GM20431 (cell line): Measurements from ENCODE around the gene HOXB4.

Experiments used
- in situ Hi-C: fragments of 300-500 bp; cut with MseI, MboI; formaldehyde crosslinking; loops from one replicate; pipeline ENCODE4 v1.15.0; 2020; ENCODE audit warnings: low sequenced_read_pairs; ENCODE audit not compliant: unreplicated experiment

The HOXB4 gene

DNA sequence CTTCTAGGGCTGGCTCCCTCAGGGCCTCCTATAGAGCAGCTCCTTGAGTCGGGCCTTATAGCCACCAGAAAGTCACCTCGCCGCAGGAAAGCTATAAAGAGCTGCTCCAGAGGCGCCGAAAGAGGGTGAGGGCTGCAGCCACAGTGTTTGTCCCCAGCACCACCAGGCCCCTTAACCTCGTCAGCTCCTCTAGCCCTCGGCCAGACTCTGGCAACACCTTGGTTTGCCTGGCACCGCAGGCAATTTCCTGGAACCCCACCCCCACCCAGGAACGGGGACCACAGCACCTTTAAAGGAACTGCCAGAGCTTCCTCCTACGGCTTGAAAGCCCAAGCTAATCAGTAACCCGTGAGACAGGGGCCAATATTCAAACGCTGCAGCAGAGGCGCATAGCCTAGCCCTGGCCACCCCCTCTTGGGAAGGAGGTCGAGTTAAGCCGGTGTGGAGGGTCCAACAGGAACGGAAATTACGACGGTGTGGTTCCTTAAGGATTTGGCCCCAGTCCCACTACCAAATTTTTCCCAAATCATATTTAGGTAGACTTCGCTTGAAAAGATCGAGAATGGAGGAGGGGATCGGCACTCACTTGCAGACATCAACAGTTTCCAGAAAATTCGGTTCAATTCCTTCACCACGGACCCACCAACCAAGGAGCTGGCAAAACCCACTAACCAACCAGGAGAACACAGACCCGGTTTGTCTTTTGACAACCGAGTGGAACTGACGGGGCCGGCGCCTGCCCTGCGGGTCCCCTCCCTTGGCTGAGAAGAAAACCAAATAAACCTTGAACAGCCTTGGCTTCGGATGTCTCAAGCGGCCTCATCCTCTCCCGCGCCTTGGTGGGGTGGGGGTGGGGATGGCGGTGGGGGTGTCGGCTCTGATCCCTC lies 23.6 kb upstream of the HOXB4 start:
- in situ Hi-C loops, result no loop called here

DNA sequence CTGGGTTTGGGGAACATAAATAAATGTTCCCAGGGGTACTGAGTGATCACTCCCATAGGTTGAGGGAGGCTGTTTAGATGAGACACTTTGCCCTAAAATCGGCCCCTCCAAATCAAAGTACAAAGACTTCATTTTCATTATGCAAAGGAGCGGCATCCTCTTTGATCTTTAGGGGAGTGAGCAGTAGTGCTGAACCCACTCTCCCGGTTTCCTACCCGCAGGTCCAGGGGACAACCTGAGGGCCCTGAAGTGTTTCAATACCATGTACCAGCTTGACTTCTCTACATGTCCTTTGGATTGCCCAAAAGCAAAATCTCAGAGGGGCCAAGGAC lies 23.0 kb upstream of the HOXB4 start:
- in situ Hi-C loops, result no loop called here

- in situ Hi-C loops, result no loop called here
These were observed 22.3 kb upstream of the HOXB4 start for GRCh38 chr17:48600244-48601098.

GRCh38 chr17:48599354-48599753 lies 21.2 kb upstream of the HOXB4 start:
- in situ Hi-C loops, result no loop called here

GRCh38 chr17:48598736-48599135 lies 20.6 kb upstream of the HOXB4 start:
- in situ Hi-C loops, result no loop called here

DNA sequence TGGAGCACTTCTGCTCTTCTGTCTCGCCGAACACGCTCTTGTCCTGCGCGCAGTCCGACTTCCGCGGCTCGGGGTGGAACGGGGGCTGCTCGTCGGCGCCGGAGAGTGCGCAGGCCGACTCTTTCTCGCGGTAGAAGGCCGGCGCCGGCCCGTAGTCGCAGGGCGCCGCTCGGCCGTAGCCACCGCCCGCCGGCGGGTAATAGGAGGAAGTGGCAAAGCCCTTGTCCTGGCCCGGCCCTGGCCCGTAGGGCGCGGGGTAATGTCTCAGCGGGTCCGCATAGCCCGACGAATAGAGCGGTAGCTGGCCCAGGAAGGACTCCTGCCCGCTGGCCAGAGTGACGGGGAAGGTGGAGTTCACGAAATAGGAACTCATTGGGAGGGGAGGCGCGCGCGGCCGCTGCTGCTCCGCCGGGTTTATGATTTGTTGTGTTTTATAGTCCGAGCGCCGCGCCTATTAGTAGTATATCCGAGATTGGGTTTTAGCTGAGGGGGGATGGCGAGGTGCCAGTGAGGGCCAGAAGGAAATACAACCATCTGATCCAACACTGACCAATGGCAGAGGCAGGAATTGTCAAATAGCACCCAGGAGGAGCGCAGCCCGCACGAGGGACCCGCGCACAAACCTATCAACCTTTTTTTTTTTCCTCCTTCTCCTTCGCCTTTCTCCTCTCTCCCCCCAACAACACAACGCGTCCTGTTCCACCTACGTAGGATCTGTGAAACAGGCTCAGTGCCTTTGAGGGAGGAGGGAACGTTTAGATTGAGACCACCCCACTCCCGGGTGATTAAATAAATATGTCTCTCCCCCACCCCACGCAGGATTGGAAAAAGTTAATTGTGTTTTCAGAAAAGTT lies 19.9 kb upstream of the HOXB4 start:
- in situ Hi-C loops, result no loop called here

DNA sequence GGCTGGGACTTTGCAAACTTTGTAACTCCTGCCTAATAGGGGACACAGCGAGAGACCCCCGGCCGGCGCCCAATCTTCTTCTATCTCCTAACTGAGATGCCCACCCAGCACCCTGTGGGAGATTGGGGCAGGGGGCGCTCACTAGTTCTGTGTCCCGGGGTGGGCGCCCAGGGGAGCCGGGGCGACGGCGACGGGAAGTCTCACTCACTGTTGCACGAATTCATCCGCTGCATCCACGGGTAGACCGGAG lies 19.3 kb upstream of the HOXB4 start:
- in situ Hi-C loops, result no loop called here

- in situ Hi-C loops, result no loop called here
These were observed 18.8 kb upstream of the HOXB4 start for GRCh38 chr17:48596735-48597527.

DNA sequence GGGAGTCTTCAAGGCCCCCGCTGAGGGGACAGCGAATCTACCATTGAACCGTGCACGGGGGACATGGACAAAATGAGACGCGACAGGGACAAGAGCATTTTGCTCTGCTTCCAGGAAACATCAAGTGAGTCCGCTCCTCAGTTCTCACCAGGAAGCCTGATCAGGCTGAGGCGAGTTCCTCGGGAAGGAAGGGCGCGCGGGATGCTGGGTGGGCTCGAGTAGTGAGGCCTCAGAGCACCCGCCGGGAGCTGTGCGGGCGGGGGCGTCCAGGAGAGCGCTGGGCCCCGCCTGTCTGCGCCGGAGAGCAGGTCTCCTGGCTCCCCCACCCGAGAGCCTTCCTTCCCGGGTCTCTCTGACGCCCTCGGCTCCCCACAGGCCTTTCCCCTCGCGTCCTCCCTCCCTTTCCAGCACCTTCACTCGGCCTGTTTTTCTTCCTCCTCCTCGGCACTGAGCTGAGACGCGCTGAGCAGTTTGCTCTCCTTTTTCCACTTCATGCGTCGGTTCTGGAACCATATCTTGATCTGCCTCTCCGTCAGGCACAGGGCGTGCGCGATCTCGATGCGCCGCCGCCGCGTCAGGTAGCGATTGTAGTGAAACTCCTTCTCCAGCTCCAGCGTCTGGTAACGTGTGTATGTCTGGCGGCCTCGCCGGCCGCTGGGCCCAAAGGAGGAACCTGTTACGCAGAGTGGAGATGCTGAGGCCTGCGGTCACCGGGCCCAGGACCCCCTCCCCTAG lies 18.0 kb upstream of the HOXB4 start:
- in situ Hi-C loops, result no loop called here

- in situ Hi-C loops, result no loop called here
These were observed 17.3 kb upstream of the HOXB4 start for GRCh38 chr17:48595278-48595999.

DNA sequence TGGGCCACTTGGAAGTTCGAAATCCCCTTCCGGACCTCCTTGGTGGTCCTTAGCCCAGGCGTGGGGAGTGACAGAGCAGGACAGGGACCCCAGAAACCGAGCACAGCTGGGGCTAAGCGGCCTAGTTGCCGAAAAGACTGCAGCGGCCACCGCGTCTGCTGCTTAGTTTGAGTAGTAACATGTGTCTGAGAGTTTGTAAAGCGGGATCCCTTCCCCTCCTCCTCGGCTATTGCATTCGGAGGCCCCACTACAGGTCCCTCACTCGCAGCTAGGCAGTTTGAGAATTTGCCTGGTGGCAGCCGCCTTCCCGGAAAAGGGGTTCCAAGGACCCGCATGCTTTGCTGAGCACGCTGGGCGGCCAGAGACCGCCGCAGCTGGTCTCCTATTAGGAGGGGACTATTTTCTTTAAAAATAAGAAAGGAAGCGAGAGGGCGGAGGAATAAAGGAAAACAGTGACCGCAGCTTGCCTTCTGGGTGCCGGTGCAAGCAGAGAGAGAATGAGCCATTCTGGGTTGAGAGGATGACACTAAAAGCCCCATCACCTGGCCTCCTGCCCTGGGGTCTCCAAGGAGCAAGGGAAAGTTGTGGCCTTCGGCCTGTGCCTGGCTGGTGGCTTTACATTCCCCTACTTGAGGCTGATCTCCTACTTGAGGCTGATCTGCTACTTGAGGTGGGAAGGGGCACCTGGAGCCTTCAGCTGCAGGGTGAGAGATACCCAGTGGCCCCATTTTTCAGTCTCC lies 16.6 kb upstream of the HOXB4 start:
- in situ Hi-C loops, result no loop called here

GRCh38 chr17:48593840-48594537 lies 15.8 kb upstream of the HOXB4 start:
- in situ Hi-C loops, result no loop called here

DNA sequence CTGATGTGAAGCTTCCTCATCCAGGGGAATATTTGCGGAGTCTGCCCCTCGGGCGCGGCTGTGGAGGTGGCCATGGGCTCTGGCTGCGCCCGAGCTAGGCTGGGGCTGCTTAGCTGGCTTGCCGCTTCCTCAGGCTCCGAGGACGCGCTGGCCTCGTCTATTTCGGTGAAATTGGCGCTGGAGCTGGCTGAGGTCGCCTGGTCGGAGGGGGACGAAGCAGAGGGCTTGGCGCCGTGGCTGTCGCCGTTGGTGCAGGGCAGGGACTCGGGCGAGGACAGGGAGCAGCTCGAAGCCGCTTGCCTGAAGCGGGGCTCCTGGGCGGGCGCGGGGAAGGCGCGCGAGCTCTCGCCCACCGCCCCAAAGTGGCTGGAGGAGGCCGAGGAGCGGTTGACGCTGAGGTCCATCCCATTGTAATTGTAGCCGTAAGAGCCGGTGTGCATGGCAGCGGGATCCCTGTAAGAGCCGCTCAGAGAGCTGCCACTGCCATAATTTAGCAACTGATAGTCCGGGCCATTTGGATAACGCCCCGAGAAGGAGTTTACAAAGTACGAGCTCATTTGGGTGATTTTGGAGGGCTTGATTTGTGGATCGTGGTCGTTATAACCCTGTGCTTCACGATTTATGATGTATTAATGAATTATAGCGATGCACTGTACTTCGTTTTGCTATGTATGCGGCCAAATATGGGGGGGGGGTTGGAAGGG lies 15.1 kb upstream of the HOXB4 start, which contains the start of gene HOXB5:
HOXB5 (minus strand) TSS at position 654 of the 704 bp plus-strand sequence; CDS start at position 557, 97 bp downstream.
- in situ Hi-C loops, result no loop called here

- in situ Hi-C loops, result no loop called here
These were observed 14.4 kb upstream of the HOXB4 start for GRCh38 chr17:48592577-48592976.

- in situ Hi-C loops, result no loop called here
These were observed 13.9 kb upstream of the HOXB4 start for GRCh38 chr17:48592057-48592514.

GRCh38 chr17:48591255-48592056 lies 13.3 kb upstream of the HOXB4 start:
- in situ Hi-C loops, result no loop called here
